Activated B cell treated with CpG ODN at 0.5 μM for 24 hours (primary cell): ENCODE measurements around the gene TMIGD1. TPM values are rescaled to one million over a fixed set of nuclear protein-coding genes. Genes with fewer than 3 reads are reported as not detected.

Experiments used
- ATAC-seq: fragments of 200-7000 bp; cut with Tn5 transposase; one replicate; pipeline ENCODE4 v1.10.0; 2021; ENCODE audit warnings: low read depth, mild to moderate bottlenecking, moderate library complexity
- CTCF ChIA-PET: fragments of 350-600 bp; sonication (Branson Sonifier 250); formaldehyde crosslinking; loops from one replicate; lab custom pipeline; 2021; ENCODE audit warnings: antibody characterized with exemption; lab: Charles Lee
- POLR2A ChIA-PET: fragments of 350-600 bp; sonication (Branson Sonifier 250); formaldehyde crosslinking; loops from one replicate; lab custom pipeline; 2021; ENCODE audit warnings: antibody characterized with exemption; lab: Charles Lee
- DNase-seq: peaks from one replicate; pipeline ENCODE4 v3.0.0; 2022
- H3K27ac Mint-ChIP-seq: one replicate; pipeline ENCODE4 v1.8.0; 2020; ENCODE audit warnings: mixed read lengths
- H3K27me3 Mint-ChIP-seq: one replicate; pipeline ENCODE4 v1.8.0; 2021; ENCODE audit warnings: mixed read lengths
- H3K36me3 Mint-ChIP-seq: one replicate; pipeline ENCODE4 v1.8.0; 2021; ENCODE audit warnings: low read depth, mixed read lengths
- H3K4me1 Mint-ChIP-seq: one replicate; pipeline ENCODE4 v1.8.0; 2021; ENCODE audit warnings: mixed read lengths
- H3K4me3 Mint-ChIP-seq: one replicate; pipeline ENCODE4 v1.8.0; 2020; ENCODE audit warnings: mild to moderate bottlenecking, mixed read lengths
- H3K9me3 Mint-ChIP-seq: one replicate; pipeline ENCODE4 v1.8.0; 2020; ENCODE audit warnings: mixed read lengths
- CTCF ChIP-seq: fragments of 200-600 bp; IDR thresholded peaks from one replicate; pipeline ENCODE4 v1.8.0; 2022; ENCODE audit warnings: antibody characterized with exemption, mild to moderate bottlenecking
- intact Hi-C: fragments of 100-400 bp; cut with micrococcal nuclease; formaldehyde crosslinking; loops from one replicate; pipeline ENCODE4 v1.15.1; 2024
- total RNA-seq: library from RNA; stranded (reverse); gene quantifications from 2 replicates; pipeline ENCODE4 v1.2.3, GENCODE V29; 2022

Gene TMIGD1
- total RNA-seq, 1 donor from 2014 or later, result not detected

GRCh38 chr17:30323895-30324319 lies 9.9 kb downstream of the TMIGD1 start:
- H3K4me3 Mint-ChIP-seq, result no peak overlapping the region
- intact Hi-C loops, result no loop called here
- no peak for DNase-seq

GRCh38 chr17:30323262-30323894 lies 10.5 kb downstream of the TMIGD1 start:
- no peak for ATAC-seq
- TF ChIP-seq CTCF, result no peak
- intact Hi-C loops, result no loop called here

More at GRCh38 chr17:30323895-30324319, 9.9 kb downstream of the TMIGD1 start:
- no peak for TF ChIP-seq CTCF
- no peaks in the 10 kb centered on the region for H3K9me3 Mint-ChIP-seq
- ChIA-PET POLR2A (no interaction called here), CTCF (interaction anchor here (0.6 to 1.3 kb wide), 2 partner anchors 13 to 104 kb away, joined by 4 to 5 read pairs; no protein-coding TSS in a partner anchor)
- no peaks in the 10 kb centered on the region for H3K36me3 Mint-ChIP-seq
- peak; percentile 21 for ATAC-seq
- H3K27ac Mint-ChIP-seq, result no peak overlapping the region
- H3K4me1 Mint-ChIP-seq, result peaks cover 10% of the 10 kb centered on the region
- no peaks in the 10 kb centered on the region for H3K27me3 Mint-ChIP-seq

GRCh38 chr17:30321314-30321713 lies 12.5 kb downstream of the TMIGD1 start:
- no peak for DNase-seq
- no peaks in the 10 kb centered on the region for H3K36me3 Mint-ChIP-seq
- no peaks in the 10 kb centered on the region for H3K9me3 Mint-ChIP-seq
- H3K4me3 Mint-ChIP-seq, result no peak overlapping the region
- peaks cover 10% of the 10 kb centered on the region for H3K4me1 Mint-ChIP-seq
- ChIA-PET POLR2A (interaction anchor here (0.5 kb wide), 1 partner anchor 9 kb away, joined by 3 read pairs; no protein-coding TSS in a partner anchor), CTCF (no interaction called here)
- intact Hi-C loops, result no loop called here
- ATAC-seq, result no peak
- no peak overlapping the region for H3K27ac Mint-ChIP-seq
- TF ChIP-seq CTCF, result no peak
- H3K27me3 Mint-ChIP-seq, result no peaks in the 10 kb centered on the region

More at GRCh38 chr17:30323262-30323894, 10.5 kb downstream of the TMIGD1 start:
- H3K4me1 Mint-ChIP-seq, result peaks cover 10% of the 10 kb centered on the region
- DNase-seq, result no peak
- H3K27ac Mint-ChIP-seq, result no peak overlapping the region
- H3K4me3 Mint-ChIP-seq, result no peak overlapping the region
- no peaks in the 10 kb centered on the region for H3K36me3 Mint-ChIP-seq
- CTCF ChIA-PET, result interaction anchor here (0.6 to 1.3 kb wide), 2 partner anchors 13 to 105 kb away, joined by 4 to 5 read pairs; no protein-coding TSS in a partner anchor
- H3K9me3 Mint-ChIP-seq, result no peaks in the 10 kb centered on the region
- POLR2A ChIA-PET, result no interaction called here
- no peaks in the 10 kb centered on the region for H3K27me3 Mint-ChIP-seq

GRCh38 chr17:30318155-30318554 lies 15.7 kb downstream of the TMIGD1 start:
- Mint-ChIP-seq H3K27ac (no peak overlapping the region), H3K4me1 (peaks cover 1% of the 10 kb centered on the region), H3K36me3 (no peaks in the 10 kb centered on the region), H3K9me3 (no peaks in the 10 kb centered on the region), H3K27me3 (peaks cover under 1% of the 10 kb centered on the region), H3K4me3 (no peak overlapping the region)
- POLR2A ChIA-PET, result no interaction called here
- ATAC-seq, result no peak
- intact Hi-C loops, result no loop called here
- no peak for DNase-seq
- CTCF ChIA-PET, result no interaction called here
- no peak for TF ChIP-seq CTCF

GRCh38 chr17:30316736-30317135 lies 17.1 kb downstream of the TMIGD1 start:
- ChIA-PET POLR2A (no interaction called here), CTCF (interaction anchor here (1.3 kb wide), 1 partner anchor 20 kb away, joined by 3 read pairs; no protein-coding TSS in a partner anchor)
- Mint-ChIP-seq H3K27me3 (peaks cover 11% of the 10 kb centered on the region), H3K4me3 (no peak overlapping the region), H3K36me3 (no peaks in the 10 kb centered on the region), H3K9me3 (no peaks in the 10 kb centered on the region), H3K27ac (no peak overlapping the region), H3K4me1 (no peaks in the 10 kb centered on the region)
- intact Hi-C loops, result no loop called here
- TF ChIP-seq CTCF, result no peak
- DNase-seq (no peak), ATAC-seq (no peak)
